T1000 (cell line): ENCODE results near the gene MMS22L.
"Not testable (repeated sequence)": the region's sequence is repeated elsewhere in the genome, so short reads cannot be mapped to it uniquely, and the experiment has no call there.

Experiments used
- DNase-seq: peaks from one replicate; lab custom pipeline; 2025; ENCODE audit warnings: mixed read lengths; lab: John Stamatoyannopoulos, UW

Gene MMS22L

GRCh38 chr6:97240222-97240621 lies 42.8 kb downstream of the MMS22L start:
- no peak for DNase-seq

- DNase-seq: no peak
Observed at GRCh38 chr6:97231911-97232310, 51.1 kb downstream of the MMS22L start.

DNA sequence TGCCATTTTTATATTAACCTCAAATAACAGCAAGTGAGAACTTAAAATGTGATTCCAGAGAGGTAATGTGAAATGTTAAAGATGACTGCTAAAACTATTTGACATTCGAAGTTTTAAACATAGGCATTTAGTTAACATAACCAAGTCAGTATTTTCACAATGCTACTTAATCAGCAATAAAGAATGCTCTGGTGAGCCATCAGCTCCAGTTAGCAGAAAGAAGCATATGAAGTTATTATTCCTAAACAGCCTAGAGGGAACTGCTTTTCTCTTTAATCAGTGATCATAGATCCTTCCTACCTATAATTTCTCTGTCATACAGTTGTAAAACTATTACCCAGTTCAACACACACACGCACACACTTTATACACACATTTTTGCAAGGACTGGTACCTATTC lies 60.1 kb downstream of the MMS22L start:
- no peak for DNase-seq

DNA sequence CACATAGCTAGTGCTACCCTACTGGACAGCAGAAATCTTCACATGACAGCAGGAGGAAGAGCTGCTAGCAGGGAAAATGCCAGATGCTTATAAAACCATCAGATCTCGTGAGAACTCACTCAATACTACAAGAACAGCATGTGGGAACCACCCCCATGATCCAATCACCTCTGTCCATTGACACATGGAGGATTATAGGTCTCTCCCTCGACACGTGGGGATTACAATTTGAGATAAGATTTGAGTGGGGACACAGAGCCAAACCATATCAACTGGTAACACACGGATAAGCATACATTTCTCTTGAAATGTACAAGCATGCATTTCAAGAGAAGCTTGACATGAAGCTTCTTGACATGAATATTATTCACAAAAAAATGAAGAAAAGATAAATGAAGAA lies 64.1 kb downstream of the MMS22L start:
- DNase-seq: no peak

DNA sequence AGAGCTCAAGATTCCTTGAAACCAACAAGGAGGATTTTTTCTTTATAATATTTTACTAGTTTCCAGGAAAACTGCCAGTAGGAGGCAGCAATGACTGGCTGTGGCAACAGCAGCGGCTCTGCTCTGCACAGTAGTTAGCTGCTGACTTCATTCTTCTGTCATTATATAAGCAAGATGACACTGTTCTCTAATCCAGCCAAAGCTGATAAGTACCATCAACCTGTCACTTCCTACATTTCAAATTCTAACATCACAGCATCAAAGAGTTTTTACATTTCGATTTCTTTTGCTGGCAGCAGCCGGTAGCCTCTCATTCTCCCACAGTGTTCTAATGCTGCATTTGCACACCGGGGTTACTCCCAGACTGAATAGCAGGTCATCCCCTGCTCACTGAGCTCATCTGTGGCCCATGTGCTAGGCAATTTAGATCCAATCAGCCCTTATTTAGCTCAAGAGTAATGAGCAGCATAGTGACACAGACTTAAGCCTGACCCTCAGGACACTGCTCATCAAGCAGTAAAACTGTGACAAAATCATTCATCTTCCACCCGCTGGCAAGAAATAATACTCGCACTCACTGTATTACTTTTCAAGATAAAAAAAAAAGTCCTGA lies 67.8 kb downstream of the MMS22L start:
- no peak for DNase-seq

DNA sequence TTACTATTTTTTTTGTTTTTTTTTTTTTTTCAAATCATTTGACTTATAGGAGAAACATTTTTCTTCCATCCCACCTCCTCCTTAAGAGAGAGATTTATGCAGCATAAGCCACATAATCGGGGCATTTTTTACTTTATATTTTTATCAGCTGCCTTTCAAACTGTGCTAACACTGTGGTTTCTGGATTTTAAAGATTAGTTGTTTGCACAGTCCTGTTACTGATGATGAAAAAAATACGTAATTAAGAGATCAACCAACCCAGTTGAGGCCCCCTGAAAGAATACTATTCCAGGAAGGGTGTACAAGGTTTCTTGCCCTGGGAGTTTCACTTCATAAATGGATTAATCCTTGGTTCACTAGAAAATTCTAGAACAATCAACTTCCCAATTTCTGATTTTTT lies 68.3 kb downstream of the MMS22L start:
- DNase-seq: no peak

DNA sequence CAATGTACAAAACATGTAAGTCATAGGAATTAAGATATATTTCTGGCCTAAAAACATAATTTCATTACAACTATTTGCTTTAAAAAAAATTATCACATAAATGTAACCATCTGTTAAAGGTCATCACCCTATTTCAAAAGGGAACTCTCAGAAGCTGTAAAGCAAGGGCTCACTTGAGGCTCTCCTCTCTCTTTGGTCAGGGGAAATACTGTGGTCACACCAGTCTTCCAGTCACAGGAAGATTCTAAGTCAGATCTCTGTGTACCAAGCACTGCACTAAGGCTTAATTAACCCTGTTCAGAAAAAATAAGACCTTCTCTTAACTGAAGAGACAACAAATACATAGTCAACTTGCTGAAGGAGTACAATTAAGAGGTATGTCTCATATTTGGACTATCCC lies 75.6 kb downstream of the MMS22L start:
- no peak for DNase-seq

DNA sequence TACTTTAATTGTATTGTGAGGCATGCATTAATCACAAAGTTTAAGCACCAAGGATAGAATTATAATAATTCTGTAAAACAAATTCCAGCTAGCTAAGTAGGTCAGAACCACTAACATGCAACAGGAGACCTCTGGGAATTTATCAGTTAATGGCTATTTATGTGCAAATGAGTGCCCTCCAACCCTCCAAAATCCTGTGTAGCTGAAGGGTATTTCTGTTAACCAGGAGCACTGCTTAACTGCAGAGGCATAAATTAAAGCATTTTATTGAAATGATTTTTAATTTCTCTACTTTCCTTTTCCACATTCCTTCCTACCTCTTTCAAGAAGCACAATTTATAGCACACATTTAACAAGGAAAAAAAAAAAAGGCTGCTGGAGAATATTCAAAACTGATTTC lies 77.0 kb downstream of the MMS22L start:
- DNase-seq: no peak

GRCh38 chr6:97203343-97203742 lies 79.7 kb downstream of the MMS22L start:
- DNase-seq: no peak

DNA sequence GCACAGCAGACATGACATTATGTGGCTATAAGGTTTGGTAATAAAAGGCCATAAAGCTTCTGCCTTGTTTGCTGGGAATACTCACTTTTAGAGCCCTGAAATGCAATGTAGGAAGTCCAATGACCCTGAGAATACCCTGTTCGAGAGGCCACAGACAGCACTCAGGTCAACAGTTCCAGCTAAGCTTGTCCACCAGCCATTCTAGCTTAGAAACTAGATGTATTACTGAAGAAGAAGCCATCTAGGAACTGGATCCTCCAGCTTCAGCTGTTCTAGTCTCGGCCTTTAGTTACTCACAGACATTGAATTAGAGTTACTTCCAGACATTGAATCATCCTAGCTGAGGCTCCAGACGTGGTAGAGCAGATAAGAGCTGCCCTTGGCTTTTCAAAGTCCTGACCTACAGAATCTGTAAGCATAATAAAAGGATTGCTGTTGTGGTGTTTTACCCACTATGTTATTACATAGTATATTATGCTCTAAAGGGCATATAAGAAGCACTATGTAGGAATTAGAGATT lies 84.9 kb downstream of the MMS22L start:
- no peak for DNase-seq

DNA sequence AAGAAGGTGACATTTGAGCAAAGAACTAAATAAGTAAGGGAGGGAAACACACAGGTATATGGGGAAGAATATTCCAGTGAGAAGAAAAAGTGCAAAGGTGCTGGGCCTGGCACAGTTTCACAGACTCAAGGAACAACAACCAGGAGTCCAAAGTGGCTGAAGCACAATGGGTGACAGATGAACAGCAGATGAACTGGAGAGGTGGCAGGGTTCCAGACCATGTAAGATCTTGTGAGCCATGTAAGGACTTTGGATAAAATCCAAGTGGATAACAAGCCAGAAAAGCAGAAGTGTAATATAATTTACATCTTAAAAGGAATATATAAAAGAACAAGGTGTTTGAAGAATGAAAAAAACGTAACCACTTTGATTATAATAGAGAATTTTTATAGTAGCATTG lies 87.9 kb downstream of the MMS22L start:
- no peak for DNase-seq

- DNase-seq: no peak
Observed at GRCh38 chr6:97189767-97190166, 93.2 kb downstream of the MMS22L start.

- no peak for DNase-seq
Observed at GRCh38 chr6:97187951-97188350, 95.1 kb downstream of the MMS22L start.

- DNase-seq: no peak
Observed at GRCh38 chr6:97186416-97186999, 96.5 kb downstream of the MMS22L start.

- DNase-seq: no peak
Observed at GRCh38 chr6:97177905-97178304, 105.1 kb downstream of the MMS22L start.

- no peak for DNase-seq
Observed at GRCh38 chr6:97176468-97176867, 106.5 kb downstream of the MMS22L start.

GRCh38 chr6:97175806-97176205 lies 107.2 kb downstream of the MMS22L start:
- DNase-seq: no peak

DNA sequence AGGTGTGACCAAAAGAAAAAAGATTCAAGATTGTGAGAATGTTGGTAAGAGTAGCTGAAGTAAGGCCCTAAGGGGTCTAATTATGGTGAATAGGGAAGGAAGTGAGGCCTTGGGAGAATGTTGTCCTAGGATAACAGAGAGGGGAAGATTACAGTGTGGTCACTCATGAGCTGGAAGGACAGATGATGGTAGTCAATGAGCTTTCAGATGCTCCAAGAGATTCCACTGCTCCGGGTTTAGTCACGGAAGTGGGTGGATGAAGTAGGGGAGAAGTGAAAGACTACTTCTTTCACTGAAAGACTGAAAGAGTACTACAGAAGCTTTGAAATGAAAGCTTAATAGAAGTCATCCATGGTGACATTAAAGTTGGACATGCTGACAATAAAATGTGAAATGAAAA lies 108.5 kb downstream of the MMS22L start:
- no peak for DNase-seq

- no peak for DNase-seq
Observed at GRCh38 chr6:97160280-97160679, 122.7 kb downstream of the MMS22L start.

- DNase-seq: not testable (repeated sequence)
Observed at GRCh38 chr6:97155447-97155846, 127.6 kb downstream of the MMS22L start.

GRCh38 chr6:97154015-97154414 lies 129.0 kb downstream of the MMS22L start:
- no peak for DNase-seq

DNA sequence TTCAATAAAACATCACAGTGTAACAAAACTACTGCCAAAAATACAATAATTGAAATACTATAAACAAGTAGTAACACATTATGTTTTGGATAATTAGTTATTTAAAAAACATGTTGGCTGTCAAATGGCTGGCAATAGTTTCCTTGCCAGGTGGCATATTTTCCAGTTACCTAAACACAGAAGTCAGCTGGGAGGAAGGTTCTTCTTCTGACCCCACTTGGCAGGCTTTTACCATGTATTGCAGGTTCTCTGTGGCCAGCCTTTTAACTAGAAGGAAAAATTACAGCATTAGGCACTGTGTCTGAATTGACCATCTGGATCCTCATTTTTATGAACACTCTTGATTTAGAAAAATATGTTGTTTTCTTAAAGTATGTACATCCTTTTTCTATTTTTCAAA lies 131.4 kb downstream of the MMS22L start:
- no peak for DNase-seq

- DNase-seq: no peak
Observed at GRCh38 chr6:97150932-97151331, 132.1 kb downstream of the MMS22L start.

GRCh38 chr6:97147421-97147820 lies 135.6 kb downstream of the MMS22L start:
- DNase-seq: no peak
